ENCODE measurements around the gene FTO. TPM values are rescaled to one million over a fixed set of nuclear protein-coding genes. Genes with fewer than 3 reads are reported as not detected.

FTO gene
- polyA plus RNA-seq, 3 donors: 16.8 to 51.0 (median 37.7) TPM

DNA sequence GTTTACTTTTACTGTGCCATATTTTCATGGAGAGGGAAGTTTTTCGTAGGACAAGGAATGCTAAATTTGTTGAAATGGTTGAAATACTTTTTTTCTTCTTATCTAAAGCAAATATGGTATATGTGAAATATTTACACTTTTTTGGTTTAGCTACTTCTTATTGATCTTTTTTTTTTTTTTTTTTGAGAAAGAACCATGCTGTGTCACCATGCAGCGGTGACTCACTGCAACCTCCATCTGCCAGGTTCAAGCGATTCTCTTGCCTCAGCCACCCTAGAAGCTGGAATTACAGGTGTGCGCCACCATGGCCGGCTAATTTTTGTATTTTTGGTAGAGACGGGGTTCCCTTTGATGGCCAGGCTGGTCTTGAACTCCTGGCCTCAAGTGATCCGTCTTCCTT is 100.5 kb downstream of the FTO start:
- 100% methylated on average over 1 of the region's 7 CpGs for WGBS (ENCODE audit: insufficient coverage)
- H3K27ac Mint-ChIP-seq: peak overlapping the region in 1 of 7 donors; percentile 69

DNA sequence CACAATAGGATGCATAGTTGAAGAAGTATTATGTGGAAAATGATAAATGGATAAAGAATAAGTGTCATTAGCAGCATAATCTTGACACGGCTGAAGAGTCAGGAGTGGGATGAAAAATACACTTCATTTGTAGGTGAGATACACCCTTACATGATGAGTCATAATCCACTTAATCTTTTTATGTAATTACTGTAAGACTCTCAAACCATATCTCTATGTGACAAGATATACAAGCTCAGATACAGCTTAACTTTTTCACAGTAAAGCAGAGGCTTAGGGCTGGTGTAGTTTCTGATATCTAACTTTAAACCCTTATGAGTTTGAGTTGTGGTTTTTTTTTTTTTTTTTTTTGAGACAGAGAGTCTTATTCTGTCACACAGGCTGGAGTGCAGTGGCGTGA is 101.2 kb downstream of the FTO start:
- H3K4me3 Mint-ChIP-seq: no peak overlapping the region
- H3K4me3 ChIP-seq (replicated peaks in 1 of 3; ENCODE audit: low read depth in 2 of 3, low read length in 3 of 3): no peak overlapping the region
- H3K4me2 ChIP-seq (replicated peaks; ENCODE audit: extremely low read depth, low read length, poor library complexity, severe bottlenecking): no peak overlapping the region
- peaks cover 5% of the 10 kb centered on the region for H3K79me2 ChIP-seq (ENCODE audit: insufficient read depth, low read length)
- H3K27ac Mint-ChIP-seq: no peak overlapping the region
- H3K9ac ChIP-seq (ENCODE audit: insufficient read depth, low read length, poor library complexity, severe bottlenecking): no peak overlapping the region
- no peak overlapping the region for H3K27ac ChIP-seq (ENCODE audit: low read depth in 1 of 2, low read length in 2 of 2)
- intact Hi-C loops (cut with micrococcal nuclease): no loop called here
- H3K27me3 ChIP-seq (ENCODE audit: control insufficient read depth in 2 of 2, insufficient read depth in 2 of 2, low read length in 2 of 2): no peaks in the 10 kb centered on the region
- no peaks in the 10 kb centered on the region for H3K27me3 Mint-ChIP-seq (ENCODE audit: low read depth in 3 of 3)
- H4K20me1 ChIP-seq (ENCODE audit: insufficient read depth, low read length): peaks cover 3% of the 10 kb centered on the region
- no peaks in the 10 kb centered on the region for H3K9me3 ChIP-seq (replicated peaks in 1 of 2; ENCODE audit: control insufficient read depth in 1 of 2, insufficient read depth in 1 of 2, low read length in 2 of 2)
- H3K4me1 Mint-ChIP-seq: peaks cover 17% of the 10 kb centered on the region
- DNase-seq: no peak
- no peak overlapping the region for H2AFZ ChIP-seq (ENCODE audit: insufficient read depth, low read depth, low read length, poor library complexity, severe bottlenecking)
- peaks cover 11 to 14% of the 10 kb centered on the region in 2 donors for H3K4me1 ChIP-seq (ENCODE audit: control insufficient read depth in 1 of 2, insufficient read depth in 2 of 2, low read length in 2 of 2)
- TF ChIP-seq, protein P1, sequence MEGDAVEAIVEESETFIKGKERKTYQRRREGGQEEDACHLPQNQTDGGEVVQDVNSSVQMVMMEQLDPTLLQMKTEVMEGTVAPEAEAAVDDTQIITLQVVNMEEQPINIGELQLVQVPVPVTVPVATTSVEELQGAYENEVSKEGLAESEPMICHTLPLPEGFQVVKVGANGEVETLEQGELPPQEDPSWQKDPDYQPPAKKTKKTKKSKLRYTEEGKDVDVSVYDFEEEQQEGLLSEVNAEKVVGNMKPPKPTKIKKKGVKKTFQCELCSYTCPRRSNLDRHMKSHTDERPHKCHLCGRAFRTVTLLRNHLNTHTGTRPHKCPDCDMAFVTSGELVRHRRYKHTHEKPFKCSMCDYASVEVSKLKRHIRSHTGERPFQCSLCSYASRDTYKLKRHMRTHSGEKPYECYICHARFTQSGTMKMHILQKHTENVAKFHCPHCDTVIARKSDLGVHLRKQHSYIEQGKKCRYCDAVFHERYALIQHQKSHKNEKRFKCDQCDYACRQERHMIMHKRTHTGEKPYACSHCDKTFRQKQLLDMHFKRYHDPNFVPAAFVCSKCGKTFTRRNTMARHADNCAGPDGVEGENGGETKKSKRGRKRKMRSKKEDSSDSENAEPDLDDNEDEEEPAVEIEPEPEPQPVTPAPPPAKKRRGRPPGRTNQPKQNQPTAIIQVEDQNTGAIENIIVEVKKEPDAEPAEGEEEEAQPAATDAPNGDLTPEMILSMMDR (IDR thresholded peaks at IDR 0.05): no peak
- no peaks in the 10 kb centered on the region for H3K36me3 ChIP-seq (replicated peaks in 1 of 2; ENCODE audit: control insufficient read depth in 1 of 2, insufficient read depth in 2 of 2, low read length in 2 of 2)
- H3K36me3 Mint-ChIP-seq: peaks cover 3 to 5% of the 10 kb centered on the region in 2 donors
- peaks cover 0 to 6% (median 0%) of the 10 kb centered on the region in 7 donors for H3K9me3 Mint-ChIP-seq
- WGBS (ENCODE audit: insufficient coverage): no CpG with 5 or more reads among the region's 2 CpGs

More for the DNA sequence above, 100.5 kb downstream of the FTO start:
- Histone ChIP-seq H3K4me2 (replicated peaks; ENCODE audit: extremely low read depth, low read length, poor library complexity, severe bottlenecking) (peak overlapping the region; percentile 29), H2AFZ (ENCODE audit: insufficient read depth, low read depth, low read length, poor library complexity, severe bottlenecking) (no peak overlapping the region), H3K36me3 (replicated peaks in 1 of 2; ENCODE audit: control insufficient read depth in 1 of 2, insufficient read depth in 2 of 2, low read length in 2 of 2) (no peaks in the 10 kb centered on the region), H4K20me1 (ENCODE audit: insufficient read depth, low read length) (peaks cover 3% of the 10 kb centered on the region), H3K4me3 (replicated peaks in 1 of 3; ENCODE audit: low read depth in 2 of 3, low read length in 3 of 3) (peak overlapping the region in 1 of 3 experiments; percentile 38), H3K4me1 (ENCODE audit: control insufficient read depth in 1 of 2, insufficient read depth in 2 of 2, low read length in 2 of 2) (peaks cover 11 to 14% of the 10 kb centered on the region in 2 donors), H3K9me3 (replicated peaks in 1 of 2; ENCODE audit: control insufficient read depth in 1 of 2, insufficient read depth in 1 of 2, low read length in 2 of 2) (no peaks in the 10 kb centered on the region), H3K79me2 (ENCODE audit: insufficient read depth, low read length) (peaks cover 7% of the 10 kb centered on the region), H3K9ac (ENCODE audit: insufficient read depth, low read length, poor library complexity, severe bottlenecking) (no peak overlapping the region), H3K27ac (ENCODE audit: low read depth in 1 of 2, low read length in 2 of 2) (peak overlapping the region in 1 of 2 donors; percentile 6), H3K27me3 (ENCODE audit: control insufficient read depth in 2 of 2, insufficient read depth in 2 of 2, low read length in 2 of 2) (no peaks in the 10 kb centered on the region)
- Mint-ChIP-seq H3K4me1 (peaks cover 17% of the 10 kb centered on the region), H3K36me3 (peaks cover 3 to 5% of the 10 kb centered on the region in 2 donors), H3K9me3 (peaks cover 0 to 8% (median 0%) of the 10 kb centered on the region in 7 donors), H3K27me3 (ENCODE audit: low read depth in 3 of 3) (no peaks in the 10 kb centered on the region), H3K4me3 (peak overlapping the region; percentile 27 to 53)
- DNase-seq: peak in 1 of 3 donors; percentile 14
- intact Hi-C loops (cut with micrococcal nuclease): no loop called here
- TF ChIP-seq, protein P1 (IDR thresholded peaks at IDR 0.05): no peak

Data from CD14-positive monocyte (primary cell).